ENCODE data around the gene SLC28A1.

The SLC28A1 gene

DNA sequence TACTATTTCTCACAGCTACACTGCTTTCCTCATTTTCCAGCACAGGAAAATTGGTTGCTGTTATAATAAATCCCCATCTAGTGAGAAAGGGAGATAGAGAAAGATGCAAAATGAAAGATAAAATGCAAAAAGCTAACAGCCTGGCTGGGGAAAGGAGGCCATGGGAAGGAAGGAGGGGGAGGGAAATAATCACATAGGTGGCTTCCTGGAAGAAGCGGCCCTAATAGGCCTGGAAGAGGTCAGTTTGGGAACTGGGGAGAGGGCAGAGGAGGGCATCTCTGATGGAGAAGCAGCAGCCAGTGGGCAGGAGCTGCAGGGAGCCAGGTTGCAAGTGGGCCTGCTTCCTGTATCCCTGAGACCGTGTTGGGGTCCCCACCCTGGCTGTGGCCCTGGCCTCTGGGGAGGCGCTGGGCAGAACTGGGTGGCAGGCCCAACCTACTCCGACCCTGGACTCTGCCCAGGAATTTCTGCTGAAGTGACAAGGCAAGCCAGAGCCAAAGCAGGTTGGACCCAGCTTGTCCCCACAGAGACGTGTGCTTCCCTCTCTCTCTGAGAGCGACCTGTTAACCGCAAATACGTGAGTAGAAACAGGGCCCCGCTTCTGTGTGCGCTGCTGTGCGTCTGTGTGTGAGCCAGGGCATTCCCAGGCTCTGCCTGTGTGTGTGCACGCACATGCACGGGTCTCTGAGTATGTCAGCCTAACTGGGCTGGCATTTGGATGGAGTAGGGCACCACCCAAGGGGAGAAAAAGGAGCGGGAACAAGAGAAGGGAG lies 1.9 kb downstream of the SLC28A1 start:
- no peak overlapping the region for H3K4me3 ChIP-seq (ENCODE audit: low read depth, low read length)
- no peak for DNase-seq (ENCODE audit: low read depth)
- TF ChIP-seq, protein P1, sequence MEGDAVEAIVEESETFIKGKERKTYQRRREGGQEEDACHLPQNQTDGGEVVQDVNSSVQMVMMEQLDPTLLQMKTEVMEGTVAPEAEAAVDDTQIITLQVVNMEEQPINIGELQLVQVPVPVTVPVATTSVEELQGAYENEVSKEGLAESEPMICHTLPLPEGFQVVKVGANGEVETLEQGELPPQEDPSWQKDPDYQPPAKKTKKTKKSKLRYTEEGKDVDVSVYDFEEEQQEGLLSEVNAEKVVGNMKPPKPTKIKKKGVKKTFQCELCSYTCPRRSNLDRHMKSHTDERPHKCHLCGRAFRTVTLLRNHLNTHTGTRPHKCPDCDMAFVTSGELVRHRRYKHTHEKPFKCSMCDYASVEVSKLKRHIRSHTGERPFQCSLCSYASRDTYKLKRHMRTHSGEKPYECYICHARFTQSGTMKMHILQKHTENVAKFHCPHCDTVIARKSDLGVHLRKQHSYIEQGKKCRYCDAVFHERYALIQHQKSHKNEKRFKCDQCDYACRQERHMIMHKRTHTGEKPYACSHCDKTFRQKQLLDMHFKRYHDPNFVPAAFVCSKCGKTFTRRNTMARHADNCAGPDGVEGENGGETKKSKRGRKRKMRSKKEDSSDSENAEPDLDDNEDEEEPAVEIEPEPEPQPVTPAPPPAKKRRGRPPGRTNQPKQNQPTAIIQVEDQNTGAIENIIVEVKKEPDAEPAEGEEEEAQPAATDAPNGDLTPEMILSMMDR (conservative IDR thresholded peaks at IDR 0.05; ENCODE audit: low read depth, low read length), result no peak

GRCh38 chr15:84886984-84887299 lies 2.5 kb downstream of the SLC28A1 start:
- TF ChIP-seq, protein P1 (conservative IDR thresholded peaks at IDR 0.05; ENCODE audit: low read depth, low read length), result no peak
- no peak for DNase-seq (ENCODE audit: low read depth)
- H3K4me3 ChIP-seq (ENCODE audit: low read depth, low read length), result no peak overlapping the region

DNA sequence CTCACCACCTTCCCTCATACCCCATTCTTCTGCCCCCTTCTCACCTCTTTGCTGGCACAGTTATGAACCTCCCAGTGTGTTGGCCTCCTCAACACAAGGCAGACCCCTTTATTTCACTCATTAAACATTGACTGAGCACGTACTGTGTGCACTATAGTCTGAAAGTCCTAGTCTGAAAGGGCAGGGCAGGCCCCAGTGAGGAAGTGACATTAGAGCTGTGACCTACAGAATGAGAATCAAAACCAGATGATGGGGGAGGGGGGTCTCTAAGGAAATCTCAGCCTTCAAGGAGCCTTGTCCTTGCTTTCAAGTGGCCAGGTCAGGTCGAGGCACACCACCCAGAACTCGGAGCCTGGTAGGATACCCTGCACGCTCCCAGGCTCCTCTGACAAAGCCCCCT lies 3.5 kb downstream of the SLC28A1 start:
- no peak overlapping the region for H3K4me3 ChIP-seq (ENCODE audit: low read depth, low read length)
- DNase-seq (ENCODE audit: low read depth), result no peak
- TF ChIP-seq, protein P1 (conservative IDR thresholded peaks at IDR 0.05; ENCODE audit: low read depth, low read length), result no peak

DNA sequence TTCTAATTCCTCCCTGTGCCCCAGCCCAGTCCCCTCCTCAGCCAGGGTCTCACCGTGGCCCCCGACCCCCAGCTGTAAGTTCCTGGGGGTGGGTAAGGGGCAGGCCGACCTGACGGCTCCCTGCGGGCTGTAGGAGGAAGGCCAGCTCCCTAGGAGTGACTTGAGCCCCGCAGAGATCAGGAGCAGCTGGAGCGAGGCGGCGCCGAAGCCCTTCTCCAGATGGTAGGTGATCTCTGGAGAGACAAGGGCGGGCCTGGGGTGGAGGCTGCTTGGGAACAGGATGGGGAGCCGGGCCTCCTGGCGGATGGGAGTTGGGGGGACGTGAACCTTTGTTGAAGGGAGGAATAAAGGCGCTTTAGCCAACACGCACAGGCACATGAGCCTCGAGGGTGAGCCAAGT lies 4.2 kb downstream of the SLC28A1 start:
- TF ChIP-seq, protein P1 (conservative IDR thresholded peaks at IDR 0.05; ENCODE audit: low read depth, low read length), result no peak
- DNase-seq (ENCODE audit: low read depth), result no peak
- H3K4me3 ChIP-seq (ENCODE audit: low read depth, low read length), result no peak overlapping the region

DNA sequence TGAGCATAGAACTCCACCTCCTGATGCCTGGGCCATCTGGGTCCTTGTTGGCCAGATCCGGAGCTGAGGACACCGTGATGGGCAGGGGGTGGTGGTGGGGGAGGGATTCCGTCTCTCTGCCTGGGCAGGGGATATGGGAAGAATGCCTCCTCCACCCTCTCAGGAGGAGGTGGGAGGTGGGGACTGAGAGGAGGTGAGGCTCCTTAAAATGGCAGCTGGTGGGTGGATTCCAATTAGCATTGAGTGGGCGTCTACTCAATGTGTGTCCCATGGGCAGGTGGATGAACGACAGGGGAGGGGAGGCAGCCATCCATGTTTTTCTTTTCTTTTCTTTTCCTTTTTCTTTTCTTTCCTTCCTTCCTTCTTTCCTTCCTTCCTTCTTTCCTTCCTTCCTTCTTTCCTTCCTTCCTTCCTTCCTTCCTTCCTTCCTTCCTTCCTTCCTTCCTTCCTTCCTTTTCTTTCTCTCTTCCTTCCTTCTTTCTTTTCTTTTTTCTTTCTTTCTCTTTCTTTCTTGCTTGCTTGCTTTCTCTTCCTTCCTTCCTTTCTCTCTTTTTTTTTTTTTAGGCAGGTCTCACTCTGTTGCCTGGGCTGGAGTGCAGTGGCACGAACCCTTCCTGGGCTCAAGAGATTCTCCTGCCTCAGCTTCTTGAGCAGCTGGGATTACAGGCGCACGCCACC lies 5.0 kb downstream of the SLC28A1 start:
- no peak overlapping the region for H3K4me3 ChIP-seq (ENCODE audit: low read depth, low read length)
- no peak for DNase-seq (ENCODE audit: low read depth)
- TF ChIP-seq, protein P1 (conservative IDR thresholded peaks at IDR 0.05; ENCODE audit: low read depth, low read length), result no peak

DNA sequence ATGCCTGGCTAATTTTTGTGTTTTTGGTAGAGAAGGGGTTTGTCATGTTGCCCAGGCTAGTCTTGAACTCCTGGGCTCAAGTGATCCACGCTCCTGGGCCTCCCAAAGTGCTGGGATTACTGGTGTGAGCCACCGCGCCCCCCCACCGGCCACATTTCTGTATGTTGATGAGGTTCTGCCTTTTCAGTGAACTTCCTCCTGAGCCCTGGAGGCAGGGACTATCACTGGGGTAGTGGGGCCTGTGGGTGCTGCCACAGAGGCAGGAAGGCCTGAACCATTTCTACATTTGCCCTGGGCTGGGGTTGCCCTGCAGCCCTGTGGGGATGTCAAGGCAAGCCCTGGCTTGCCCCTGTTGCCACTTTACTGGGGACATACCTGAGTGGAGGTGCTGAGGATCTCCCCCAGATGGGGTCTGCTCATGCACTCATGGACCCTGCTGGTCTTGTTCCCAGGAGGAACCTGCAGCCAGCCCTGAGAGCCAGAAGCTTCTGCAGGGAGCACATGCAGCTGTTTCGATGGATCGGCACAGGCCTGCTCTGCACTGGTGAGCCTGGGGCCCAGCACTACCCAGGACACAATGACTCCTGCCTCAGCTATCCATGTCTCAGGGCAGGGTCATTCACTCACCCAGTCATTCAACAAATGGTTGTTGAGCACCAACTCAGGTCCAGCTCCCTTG lies 5.7 kb downstream of the SLC28A1 start:
- H3K4me3 ChIP-seq (ENCODE audit: low read depth, low read length), result no peak overlapping the region
- TF ChIP-seq, protein P1 (conservative IDR thresholded peaks at IDR 0.05; ENCODE audit: low read depth, low read length), result no peak
- DNase-seq (ENCODE audit: low read depth), result no peak
